ENCODE results near the gene HNMT. TPM values are rescaled to one million over a fixed set of nuclear protein-coding genes. Genes with fewer than 3 reads are reported as not detected.

HNMT gene
- total RNA-seq, 1 donor from 2014 or later = 4.6 TPM

GRCh38 chr2:137945229-137945628 is 19.0 kb upstream of the HNMT start:
- Mint-ChIP-seq H3K27me3 (ENCODE audit: unreplicated experiment) (no peaks in the 10 kb centered on the region), H3K27ac (ENCODE audit: unreplicated experiment) (no peak overlapping the region), H3K9me3 (ENCODE audit: unreplicated experiment) (no peaks in the 10 kb centered on the region), H3K4me1 (ENCODE audit: unreplicated experiment) (peaks cover 17% of the 10 kb centered on the region), H3K36me3 (ENCODE audit: low read depth, unreplicated experiment) (no peaks in the 10 kb centered on the region), H3K4me3 (ENCODE audit: unreplicated experiment) (no peak overlapping the region)
- no peak for DNase-seq (ENCODE audit: low spot score)
- no peak for TF ChIP-seq CTCF (IDR thresholded peaks at IDR 0.05; ENCODE audit: unreplicated experiment)

GRCh38 chr2:137946227-137946626 is 18.0 kb upstream of the HNMT start:
- no peaks in the 10 kb centered on the region for H3K9me3 Mint-ChIP-seq (ENCODE audit: unreplicated experiment)
- no peaks in the 10 kb centered on the region for H3K27me3 Mint-ChIP-seq (ENCODE audit: unreplicated experiment)
- TF ChIP-seq CTCF (IDR thresholded peaks at IDR 0.05; ENCODE audit: unreplicated experiment) = no peak
- H3K36me3 Mint-ChIP-seq (ENCODE audit: low read depth, unreplicated experiment) = no peaks in the 10 kb centered on the region
- H3K4me1 Mint-ChIP-seq (ENCODE audit: unreplicated experiment) = peaks cover 14% of the 10 kb centered on the region
- DNase-seq (ENCODE audit: low spot score) = no peak
- no peak overlapping the region for H3K27ac Mint-ChIP-seq (ENCODE audit: unreplicated experiment)
- no peak overlapping the region for H3K4me3 Mint-ChIP-seq (ENCODE audit: unreplicated experiment)

- no peak overlapping the region for H3K27ac Mint-ChIP-seq (ENCODE audit: unreplicated experiment)
- H3K27me3 Mint-ChIP-seq (ENCODE audit: unreplicated experiment) = no peaks in the 10 kb centered on the region
- no peaks in the 10 kb centered on the region for H3K9me3 Mint-ChIP-seq (ENCODE audit: unreplicated experiment)
- H3K36me3 Mint-ChIP-seq (ENCODE audit: low read depth, unreplicated experiment) = no peaks in the 10 kb centered on the region
- DNase-seq (ENCODE audit: low spot score) = no peak
- no peak overlapping the region for H3K4me3 Mint-ChIP-seq (ENCODE audit: unreplicated experiment)
- no peak for TF ChIP-seq CTCF (IDR thresholded peaks at IDR 0.05; ENCODE audit: unreplicated experiment)
- peaks cover 17% of the 10 kb centered on the region for H3K4me1 Mint-ChIP-seq (ENCODE audit: unreplicated experiment)
Observed at GRCh38 chr2:137947032-137947727, 17.1 kb upstream of the HNMT start.

- DNase-seq (ENCODE audit: low spot score) = peak; percentile 59
- Mint-ChIP-seq H3K36me3 (ENCODE audit: low read depth, unreplicated experiment) (no peaks in the 10 kb centered on the region), H3K9me3 (ENCODE audit: unreplicated experiment) (no peaks in the 10 kb centered on the region), H3K27me3 (ENCODE audit: unreplicated experiment) (no peaks in the 10 kb centered on the region), H3K4me3 (ENCODE audit: unreplicated experiment) (no peak overlapping the region), H3K27ac (ENCODE audit: unreplicated experiment) (no peak overlapping the region), H3K4me1 (ENCODE audit: unreplicated experiment) (peaks cover 22% of the 10 kb centered on the region)
- peak; percentile 63 for TF ChIP-seq CTCF (IDR thresholded peaks at IDR 0.05; ENCODE audit: unreplicated experiment)
Observed at GRCh38 chr2:137947728-137948336, 16.4 kb upstream of the HNMT start.

GRCh38 chr2:137948894-137949293 is 15.4 kb upstream of the HNMT start:
- Mint-ChIP-seq H3K27ac (ENCODE audit: unreplicated experiment) (no peak overlapping the region), H3K4me1 (ENCODE audit: unreplicated experiment) (peaks cover 27% of the 10 kb centered on the region), H3K4me3 (ENCODE audit: unreplicated experiment) (no peak overlapping the region), H3K36me3 (ENCODE audit: low read depth, unreplicated experiment) (no peaks in the 10 kb centered on the region), H3K27me3 (ENCODE audit: unreplicated experiment) (no peaks in the 10 kb centered on the region), H3K9me3 (ENCODE audit: unreplicated experiment) (no peaks in the 10 kb centered on the region)
- DNase-seq (ENCODE audit: low spot score) = no peak
- no peak for TF ChIP-seq CTCF (IDR thresholded peaks at IDR 0.05; ENCODE audit: unreplicated experiment)
